IMR-90 (cell line): ENCODE results near the gene PCDHGC5. TPM values are rescaled to one million over a fixed set of nuclear protein-coding genes. Genes with fewer than 3 reads are reported as not detected.
A peak's percentile ranks its signal among the peaks of the same experiment; 100 is the strongest.

Experiments used
- ATAC-seq: fragments of 200-7000 bp; cut with Tn5 transposase; 2 replicates; pipeline ENCODE4 v1.9.1; 2020; ENCODE audit warnings: low read depth, mild to moderate bottlenecking, moderate library complexity
- BruUV-seq: library from RNA; stranded (reverse); fragments of 400-500 nt; replicated peaks from 2 replicates; lab custom pipeline; 2021; lab: Mats Ljungman, UMichigan
- CTCF ChIA-PET: fragments of 300-600 bp; formaldehyde crosslinking; extraction: SDS; loops from one replicate; lab custom pipeline; 2021; ENCODE audit warnings: antibody characterized with exemption; lab: Yijun Ruan, JAX
- POLR2A ChIA-PET: fragments of 300-600 bp; sonication (Branson Sonifier 250); formaldehyde crosslinking; loops from one replicate; lab custom pipeline; 2022; ENCODE audit warnings: antibody characterized with exemption; ENCODE audit not compliant: unreplicated experiment; lab: Charles Lee
- DNase-seq: peaks from one replicate; pipeline ENCODE4 v3.0.0; 2013
- H2AFZ ChIP-seq: replicated peaks from 2 replicates; pipeline ENCODE3; 2013; ENCODE audit warnings: low read length, mild to moderate bottlenecking; ENCODE audit not compliant: poor library complexity
- H2AK5ac ChIP-seq: 2 replicates; pipeline ENCODE4 v1.6.1; 2013; ENCODE audit warnings: low read depth, low read length, inconsistent platforms
- H2AK9ac ChIP-seq: replicated peaks from 2 replicates; pipeline ENCODE3; 2013; ENCODE audit warnings: mild to moderate bottlenecking, low read depth, low read length, moderate library complexity; ENCODE audit not compliant: poor library complexity
- H2BK120ac ChIP-seq: 2 replicates; pipeline ENCODE4 v1.6.1; 2013; ENCODE audit warnings: low read depth, low read length, inconsistent platforms
- H2BK15ac ChIP-seq: 3 replicates; pipeline ENCODE4 v1.6.1; 2013; ENCODE audit warnings: low read depth, low read length, inconsistent platforms
- H2BK20ac ChIP-seq: 2 replicates; pipeline ENCODE4 v1.6.1; 2013; ENCODE audit warnings: low read depth, mild to moderate bottlenecking, inconsistent platforms, low read length, moderate library complexity
- H2BK5ac ChIP-seq: 2 replicates; pipeline ENCODE4 v1.6.1; 2013; ENCODE audit warnings: mild to moderate bottlenecking, low read depth, low read length, inconsistent platforms; ENCODE audit not compliant: poor library complexity, severe bottlenecking
- H3K14ac ChIP-seq: replicated peaks from 2 replicates; pipeline ENCODE4 v1.6.1; 2013; ENCODE audit warnings: low read depth, low read length, inconsistent platforms
- H3K18ac ChIP-seq: 2 replicates; pipeline ENCODE4 v1.6.1; 2013; ENCODE audit warnings: low read depth, low read length, control low read depth
- H3K23ac ChIP-seq: 2 replicates; pipeline ENCODE4 v1.6.1; 2013; ENCODE audit warnings: low read depth, low read length, inconsistent platforms
- H3K27ac ChIP-seq: 2 replicates; pipeline ENCODE4 v1.5.1; 2013; ENCODE audit warnings: mild to moderate bottlenecking, control low read depth, low read length; ENCODE audit not compliant: insufficient read depth
- H3K27me3 ChIP-seq: 2 replicates; pipeline ENCODE4 v1.6.1; 2013; ENCODE audit warnings: low read length; ENCODE audit not compliant: control insufficient read depth, insufficient read depth
- H3K36me3 ChIP-seq: 2 replicates; pipeline ENCODE4 v1.6.1; 2013; ENCODE audit warnings: low read length, mixed read lengths; ENCODE audit not compliant: control insufficient read depth, insufficient read depth
- H3K4ac ChIP-seq: 2 replicates; pipeline ENCODE4 v1.6.1; 2013; ENCODE audit warnings: low read depth, low read length, inconsistent platforms
- H3K4me1 ChIP-seq: 2 replicates; pipeline ENCODE4 v1.6.1; 2013; ENCODE audit warnings: low read length, mixed read lengths; ENCODE audit not compliant: control insufficient read depth, insufficient read depth
- H3K4me2 ChIP-seq: 2 replicates; pipeline ENCODE4 v1.6.1; 2013; ENCODE audit warnings: low read depth, mild to moderate bottlenecking, control low read depth, low read length, moderate library complexity
- H3K4me3 ChIP-seq: 2 replicates; pipeline ENCODE4 v1.5.1; 2013; ENCODE audit warnings: low read depth, mild to moderate bottlenecking, control low read depth, low read length, moderate library complexity; ENCODE audit not compliant: insufficient read depth
- H3K56ac ChIP-seq: 2 replicates; pipeline ENCODE4 v1.6.1; 2013; ENCODE audit warnings: low read length, inconsistent platforms; ENCODE audit not compliant: insufficient read depth; ENCODE audit errors: extremely low read depth
- H3K79me1 ChIP-seq, 2 experiments: 2 replicates each; pipeline ENCODE4 v1.6.1; 2013; ENCODE audit warnings: low read length in 2 of 2, inconsistent platforms in 1 of 2, low read depth in 1 of 2
- H3K9ac ChIP-seq: 2 replicates; pipeline ENCODE4 v1.6.1; 2013; ENCODE audit warnings: low read depth, low read length, control low read depth
- H3K9me1 ChIP-seq: 2 replicates; pipeline ENCODE4 v1.6.1; 2013; ENCODE audit warnings: low read length, inconsistent platforms; ENCODE audit not compliant: insufficient read depth
- H3K9me3 ChIP-seq: 2 replicates; pipeline ENCODE4 v1.6.1; 2013; ENCODE audit warnings: low read length; ENCODE audit not compliant: control insufficient read depth, insufficient read depth
- H4K20me1 ChIP-seq: 2 replicates; pipeline ENCODE4 v1.6.1; 2013; ENCODE audit warnings: low read length, inconsistent platforms; ENCODE audit not compliant: insufficient read depth
- H4K5ac ChIP-seq: 2 replicates; pipeline ENCODE4 v1.6.1; 2013; ENCODE audit warnings: mild to moderate bottlenecking, low read depth, low read length, control low read depth
- H4K8ac ChIP-seq, 2 experiments: 2 replicates each; pipeline ENCODE4 v1.6.1; 2013; ENCODE audit warnings: low read depth in 2 of 2, low read length in 2 of 2, control low read depth in 1 of 2, inconsistent platforms in 1 of 2
- H4K91ac ChIP-seq: 2 replicates; pipeline ENCODE4 v1.6.1; 2013; ENCODE audit warnings: low read depth, low read length, inconsistent platforms; ENCODE audit not compliant: insufficient read depth
- BHLHE40 ChIP-seq: fragments of 150-350 bp; IDR thresholded peaks from 2 replicates; pipeline ENCODE4 v1.6.1; 2016; ENCODE audit warnings: mild to moderate bottlenecking, low read depth, low read length
- CEBPB ChIP-seq: IDR thresholded peaks from 2 replicates; pipeline ENCODE4 v1.6.1; 2012; ENCODE audit warnings: low read depth, low read length, improper control_type of control experiment
- CHD1 ChIP-seq: IDR thresholded peaks from 2 replicates; pipeline ENCODE4 v1.6.1; 2012; ENCODE audit warnings: low read depth, low read length, improper control_type of control experiment
- ELK1 ChIP-seq: fragments of 150-350 bp; IDR thresholded peaks from 2 replicates; pipeline ENCODE4 v1.6.1; 2016; ENCODE audit warnings: low read depth, mild to moderate bottlenecking, low read length, moderate library complexity, borderline replicate concordance
- FOS ChIP-seq: fragments of 150-350 bp; IDR thresholded peaks from 2 replicates; pipeline ENCODE4 v1.6.1; 2016; ENCODE audit warnings: low read depth, low read length
- MAFK ChIP-seq: IDR thresholded peaks from 2 replicates; pipeline ENCODE4 v1.6.1; 2012; ENCODE audit warnings: low read depth, low read length, improper control_type of control experiment
- MAZ ChIP-seq: IDR thresholded peaks from 2 replicates; pipeline ENCODE4 v1.6.1; 2012; ENCODE audit warnings: low read depth, mild to moderate bottlenecking, low read length, improper control_type of control experiment, moderate library complexity, borderline replicate concordance
- MXI1 ChIP-seq: IDR thresholded peaks from 2 replicates; pipeline ENCODE4 v1.6.1; 2012; ENCODE audit warnings: low read depth, mild to moderate bottlenecking, low read length, moderate library complexity, borderline replicate concordance
- POLR2A ChIP-seq: IDR thresholded peaks from 2 replicates; pipeline ENCODE4 v1.6.1; 2012; ENCODE audit warnings: mild to moderate bottlenecking, low read depth, low read length
- RAD21 ChIP-seq: IDR thresholded peaks from 2 replicates; pipeline ENCODE4 v1.6.1; 2012; ENCODE audit warnings: low read length, improper control_type of control experiment
- RCOR1 ChIP-seq: IDR thresholded peaks from 2 replicates; pipeline ENCODE4 v1.6.1; 2012; ENCODE audit warnings: mild to moderate bottlenecking, low read length, improper control_type of control experiment; ENCODE audit not compliant: insufficient replicate concordance
- RFX5 ChIP-seq: IDR thresholded peaks from 2 replicates; pipeline ENCODE4 v1.8.0; 2012; ENCODE audit warnings: low read depth, mild to moderate bottlenecking, low read length, moderate library complexity
- SMC3 ChIP-seq: fragments of 150-350 bp; IDR thresholded peaks from 2 replicates; pipeline ENCODE4 v1.6.1; 2016; ENCODE audit warnings: low read depth, mild to moderate bottlenecking, antibody characterized with exemption, low read length, moderate library complexity
- USF2 ChIP-seq: fragments of 150-350 bp; IDR thresholded peaks from 2 replicates; pipeline ENCODE4 v1.6.1; 2017; ENCODE audit warnings: mild to moderate bottlenecking, antibody characterized with exemption, low read length, low read depth
- WGBS, 2 experiments: methylation state at CpG; one replicate each; pipeline versions ENCODE4 v1.1.5 to v1.1.7; 2013; ENCODE audit warnings: missing lambda C conversion rate in 2 of 2; ENCODE audit not compliant: insufficient read length in 1 of 2; ENCODE audit errors: extremely low coverage in 2 of 2; 5-methylcytosine and 5-hydroxymethylcytosine counted together
- dilution Hi-C: fragments of 300-500 bp; cut with HindIII; formaldehyde crosslinking; loops from one replicate; pipeline ENCODE4 v1.14.3; 2018; ENCODE audit warnings: low sequenced_read_pairs; ENCODE audit not compliant: unreplicated experiment
- in situ Hi-C: fragments of 300-500 bp; cut with MboI; formaldehyde crosslinking; loops from 3 replicates; pipeline ENCODE4 v1.14.3; 2019; ENCODE audit warnings: low sequenced_read_pairs, inconsistent platforms, mixed read lengths
- intact Hi-C: fragments of 100-400 bp; cut with micrococcal nuclease; formaldehyde crosslinking; loops from 2 replicates; pipeline ENCODE4 v1.10.0; 2022
- polyA plus RNA-seq, 3 experiments: library from polyadenylated mRNA; depleted of rRNA; stranded (reverse); fragments of >200 nt; gene quantifications; 2 replicates each; pipeline ENCODE4 v1.2.3, GENCODE V29; 2012; ENCODE audit warnings: low replicate concordance in 1 of 3
- total RNA-seq: library from RNA; depleted of rRNA; stranded (reverse); fragments of >200 nt; gene quantifications from 2 replicates; pipeline ENCODE4 v1.2.3, GENCODE V29; 2012

Gene PCDHGC5
- total and polyA plus RNA-seq, 2 of the 4 experiments (the other 2 are of a cell fraction), result 2.9 to 3.8 TPM

- dilution Hi-C loops, result no loop called here
- peak overlapping the region; percentile 86; the same call in 1 of the 2 replicates for H3K4me2 ChIP-seq
- H3K4me1 ChIP-seq, result peaks cover 57% of the 10 kb centered on the region
These were observed 25.7 kb downstream of the PCDHGC5 start for GRCh38 chr5:141514330-141515133.

More at GRCh38 chr5:141514330-141515133, 25.7 kb downstream of the PCDHGC5 start:
- peaks cover 2% of the 10 kb centered on the region for H4K20me1 ChIP-seq
- TF ChIP-seq CHD1 (no peak), POLR2A (no peak), MXI1 (no peak), RFX5 (no peak), USF2 (no peak), BHLHE40 (no peak), FOS (no peak), MAFK (no peak), SMC3 (no peak), ELK1 (no peak), RAD21 (no peak), RCOR1 (no peak), MAZ (no peak), CEBPB (no peak)
- H3K4ac ChIP-seq, result peak overlapping the region; percentile 96
- no peak overlapping the region for H3K4me3 ChIP-seq
- peak overlapping the region; percentile 55; the same call in 1 of the 2 replicates for H3K23ac ChIP-seq
- peak overlapping the region; percentile 81 for H2AK5ac ChIP-seq
- H4K8ac ChIP-seq, result peak overlapping the region; percentile 79 to 81
- peak; percentile 54 for DNase-seq
- peak overlapping the region; percentile 66 for H4K91ac ChIP-seq
- peaks cover 12 to 66% of the 10 kb centered on the region in 2 experiments for H3K79me1 ChIP-seq
- no peaks in the 10 kb centered on the region for H3K27me3 ChIP-seq
- peak overlapping the region; percentile 84 for H4K5ac ChIP-seq
- peak overlapping the region; percentile 41; the same call in 2 of the 3 replicates for H2BK15ac ChIP-seq
- WGBS, 2 experiments, result 83% methylated on average over 3 of the region's 6 CpGs; no CpG with 5 or more reads in 1 of the 2 experiments
- H2BK120ac ChIP-seq, result peak overlapping the region; percentile 86
- H3K9me3 ChIP-seq, result no peaks in the 10 kb centered on the region
- peak overlapping the region; percentile 92 for H3K14ac ChIP-seq
- in situ Hi-C loops, result no loop called here
- H3K9me1 ChIP-seq, result peaks cover 42% of the 10 kb centered on the region
- intact Hi-C loops, result no loop called here
- H3K36me3 ChIP-seq, result peaks cover 25% of the 10 kb centered on the region
- H2BK5ac ChIP-seq, result peak overlapping the region; percentile 72
- peak overlapping the region; percentile 84 for H3K27ac ChIP-seq
- ATAC-seq, result peak; percentile 2
- peak overlapping the region; percentile 38; the same call in 1 of the 2 replicates for H3K56ac ChIP-seq
- H2AFZ ChIP-seq, result peak overlapping the region; percentile 34
- POLR2A ChIA-PET, result no interaction called here
- peak overlapping the region; percentile 90 for H2AK9ac ChIP-seq
- H3K18ac ChIP-seq, result peak overlapping the region; percentile 83
- H2BK20ac ChIP-seq, result peak overlapping the region; percentile 62; the same call in 1 of the 2 replicates
- CTCF ChIA-PET, result interaction anchor here (1.5 to 2.7 kb wide), 4 partner anchors 10 to 45 kb away, joined by 3 to 16 read pairs (median 12); no protein-coding TSS in a partner anchor
- peak overlapping the region; percentile 20; the same call in 1 of the 2 replicates for H3K9ac ChIP-seq
- no TSS peak for BruUV-seq
